ENCODE data around the gene KIAA1755. TPM values are rescaled to one million over a fixed set of nuclear protein-coding genes. Genes with fewer than 3 reads are reported as not detected.
"Not testable (repeated sequence)": the region's sequence is repeated elsewhere in the genome, so short reads cannot be mapped to it uniquely, and the experiment has no call there.

Gene KIAA1755
- total and polyA plus RNA-seq, 3 experiments from 2014 or later, result not detected

- Histone ChIP-seq H3K9me3 (ENCODE audit: low read length) (no peaks in the 10 kb centered on the region), H3K4me1 (ENCODE audit: insufficient read depth, low read length) (no peaks in the 10 kb centered on the region), H3K27ac (ENCODE audit: low read depth, low read length) (no peak overlapping the region), H3K36me3 (ENCODE audit: insufficient read depth, low read length) (no peaks in the 10 kb centered on the region), H3K27me3 (ENCODE audit: insufficient read depth, low read length, poor library complexity, severe bottlenecking) (no peaks in the 10 kb centered on the region), H3K4me3 (ENCODE audit: low read length) (no peak overlapping the region)
- ChIA-PET POLR2A (no interaction called here), CTCF (no interaction called here)
- H3K4me3 Mint-ChIP-seq, result no peak overlapping the region
- peaks cover 19 to 74% of the 10 kb centered on the region in 2 donors for H3K27me3 Mint-ChIP-seq
- peaks cover 4 to 10% (median 5%) of the 10 kb centered on the region in 3 donors for H3K4me1 Mint-ChIP-seq
- H3K9me3 Mint-ChIP-seq, result peaks cover 0 to 2% (median 0%) of the 10 kb centered on the region in 5 donors
- H3K36me3 Mint-ChIP-seq, result no peaks in the 10 kb centered on the region
- H3K27ac Mint-ChIP-seq, result no peak overlapping the region
- DNase-seq, result no peak
These were observed 2.4 kb upstream of the KIAA1755 start for GRCh38 chr20:38262931-38263330.

GRCh38 chr20:38261054-38261390 is 487 bp upstream of the KIAA1755 start:
- no peaks in the 10 kb centered on the region for H3K36me3 Mint-ChIP-seq
- Histone ChIP-seq H3K27me3 (ENCODE audit: insufficient read depth, low read length, poor library complexity, severe bottlenecking) (no peaks in the 10 kb centered on the region), H3K9me3 (ENCODE audit: low read length) (no peaks in the 10 kb centered on the region), H3K27ac (ENCODE audit: low read depth, low read length) (no peak overlapping the region), H3K4me1 (ENCODE audit: insufficient read depth, low read length) (no peaks in the 10 kb centered on the region), H3K4me3 (ENCODE audit: low read length) (no peak overlapping the region), H3K36me3 (ENCODE audit: insufficient read depth, low read length) (no peaks in the 10 kb centered on the region)
- peaks cover 24 to 70% of the 10 kb centered on the region in 2 donors for H3K27me3 Mint-ChIP-seq
- ChIA-PET CTCF (no interaction called here), POLR2A (no interaction called here)
- H3K9me3 Mint-ChIP-seq, result peaks cover 0 to 2% (median 0%) of the 10 kb centered on the region in 5 donors
- H3K4me3 Mint-ChIP-seq, result peak overlapping the region in 1 of 7 donors; percentile 20
- no peak overlapping the region for H3K27ac Mint-ChIP-seq
- H3K4me1 Mint-ChIP-seq, result peaks cover 4 to 10% (median 5%) of the 10 kb centered on the region in 3 donors
- no peak for DNase-seq

- CTCF ChIA-PET, result no interaction called here
- Mint-ChIP-seq H3K4me3 (no peak overlapping the region), H3K27ac (peak overlapping the region in 1 of 8 donors; percentile 1), H3K27me3 (peaks cover 24 to 68% of the 10 kb centered on the region in 2 donors), H3K36me3 (no peaks in the 10 kb centered on the region), H3K9me3 (peaks cover 0 to 2% (median 0%) of the 10 kb centered on the region in 5 donors), H3K4me1 (peaks cover 4 to 10% (median 5%) of the 10 kb centered on the region in 3 donors)
- POLR2A ChIA-PET, result no interaction called here
- DNase-seq, result no peak
- no peaks in the 10 kb centered on the region for H3K9me3 ChIP-seq (ENCODE audit: low read length)
- H3K36me3 ChIP-seq (ENCODE audit: insufficient read depth, low read length), result no peaks in the 10 kb centered on the region
- no peaks in the 10 kb centered on the region for H3K27me3 ChIP-seq (ENCODE audit: insufficient read depth, low read length, poor library complexity, severe bottlenecking)
- no peaks in the 10 kb centered on the region for H3K4me1 ChIP-seq (ENCODE audit: insufficient read depth, low read length)
- H3K27ac ChIP-seq (ENCODE audit: low read depth, low read length), result no peak overlapping the region
- no peak overlapping the region for H3K4me3 ChIP-seq (ENCODE audit: low read length)
These were observed 534 bp downstream of the KIAA1755 start for GRCh38 chr20:38260025-38260377.

DNA sequence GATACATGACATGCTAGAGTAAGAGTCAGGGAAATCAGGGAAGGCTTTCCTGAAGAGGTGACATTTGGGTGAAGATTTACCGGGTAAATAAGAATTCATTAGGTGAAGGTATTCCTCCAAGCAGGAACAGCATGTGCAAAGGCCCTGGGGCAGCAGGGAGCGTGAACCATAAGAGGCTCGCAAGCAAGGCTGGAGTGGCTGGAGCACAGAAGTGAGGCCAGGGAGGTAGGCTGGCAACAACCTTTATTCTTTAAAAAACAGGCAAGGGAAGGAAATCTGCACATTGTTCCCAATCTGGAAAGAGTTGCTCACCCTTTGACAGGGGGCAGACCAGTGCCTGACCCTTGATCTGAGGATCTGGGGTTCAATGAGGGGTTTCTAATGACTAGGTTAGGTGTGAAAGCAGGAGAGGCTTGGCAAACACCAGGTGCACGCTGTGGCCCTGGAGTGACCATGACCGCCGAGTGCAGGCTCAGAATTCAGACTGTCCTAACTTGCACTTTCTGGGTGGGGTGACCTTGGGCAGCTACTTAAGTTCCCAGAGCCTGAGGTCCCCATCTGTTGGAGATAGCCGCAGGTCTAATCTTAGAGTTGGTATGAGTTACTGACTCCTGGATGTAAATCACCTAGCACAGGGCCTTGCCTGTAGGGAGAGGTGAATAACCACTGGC is 1.9 kb downstream of the KIAA1755 start:
- peaks cover 24 to 56% of the 10 kb centered on the region in 2 donors for H3K27me3 Mint-ChIP-seq
- CTCF ChIA-PET, result no interaction called here
- no peak overlapping the region for H3K27ac ChIP-seq (ENCODE audit: low read depth, low read length)

GRCh38 chr20:38256966-38257365 is 3.6 kb downstream of the KIAA1755 start:
- Mint-ChIP-seq H3K36me3 (no peaks in the 10 kb centered on the region), H3K4me3 (no peak overlapping the region), H3K4me1 (peaks cover 4 to 10% (median 5%) of the 10 kb centered on the region in 3 donors), H3K9me3 (peaks cover 0 to 2% (median 0%) of the 10 kb centered on the region in 5 donors), H3K27me3 (peaks cover 30 to 44% of the 10 kb centered on the region in 2 donors), H3K27ac (no peak overlapping the region)
- Histone ChIP-seq H3K9me3 (ENCODE audit: low read length) (no peaks in the 10 kb centered on the region), H3K4me3 (ENCODE audit: low read length) (no peak overlapping the region), H3K4me1 (ENCODE audit: insufficient read depth, low read length) (no peaks in the 10 kb centered on the region), H3K27me3 (ENCODE audit: insufficient read depth, low read length, poor library complexity, severe bottlenecking) (peaks cover 1% of the 10 kb centered on the region), H3K36me3 (ENCODE audit: insufficient read depth, low read length) (no peaks in the 10 kb centered on the region), H3K27ac (ENCODE audit: low read depth, low read length) (no peak overlapping the region)
- DNase-seq, result no peak
- ChIA-PET POLR2A (no interaction called here), CTCF (no interaction called here)

More for the DNA sequence above, 1.9 kb downstream of the KIAA1755 start:
- no peaks in the 10 kb centered on the region for H3K36me3 Mint-ChIP-seq
- Histone ChIP-seq H3K27me3 (ENCODE audit: insufficient read depth, low read length, poor library complexity, severe bottlenecking) (no peaks in the 10 kb centered on the region), H3K4me1 (ENCODE audit: insufficient read depth, low read length) (no peaks in the 10 kb centered on the region), H3K36me3 (ENCODE audit: insufficient read depth, low read length) (no peaks in the 10 kb centered on the region), H3K9me3 (ENCODE audit: low read length) (no peaks in the 10 kb centered on the region), H3K4me3 (ENCODE audit: low read length) (no peak overlapping the region)
- H3K27ac Mint-ChIP-seq, result no peak overlapping the region
- H3K9me3 Mint-ChIP-seq, result peaks cover 0 to 2% (median 0%) of the 10 kb centered on the region in 5 donors
- H3K4me3 Mint-ChIP-seq, result no peak overlapping the region
- H3K4me1 Mint-ChIP-seq, result peaks cover 4 to 10% (median 5%) of the 10 kb centered on the region in 3 donors
- DNase-seq, result no peak
- POLR2A ChIA-PET, result no interaction called here

- H3K4me3 Mint-ChIP-seq, result no peak overlapping the region
- no peaks in the 10 kb centered on the region for H3K9me3 ChIP-seq (ENCODE audit: low read length)
- POLR2A ChIA-PET, result no interaction called here
- peaks cover 0 to 1% (median 0%) of the 10 kb centered on the region in 5 donors for H3K9me3 Mint-ChIP-seq
- H3K27ac Mint-ChIP-seq, result no peak overlapping the region
- peaks cover 2 to 7% (median 2%) of the 10 kb centered on the region in 3 donors for H3K4me1 Mint-ChIP-seq
- no peaks in the 10 kb centered on the region for H3K36me3 ChIP-seq (ENCODE audit: insufficient read depth, low read length)
- no peaks in the 10 kb centered on the region for H3K36me3 Mint-ChIP-seq
- peaks cover 27 to 38% of the 10 kb centered on the region in 2 donors for H3K27me3 Mint-ChIP-seq
- no peak overlapping the region for H3K4me3 ChIP-seq (ENCODE audit: low read length)
- no peak for DNase-seq
- H3K4me1 ChIP-seq (ENCODE audit: insufficient read depth, low read length), result no peaks in the 10 kb centered on the region
- H3K27me3 ChIP-seq (ENCODE audit: insufficient read depth, low read length, poor library complexity, severe bottlenecking), result peaks cover 4% of the 10 kb centered on the region
- H3K27ac ChIP-seq (ENCODE audit: low read depth, low read length), result no peak overlapping the region
- CTCF ChIA-PET, result interaction anchor here (1.0 kb wide), 1 partner anchor 34 kb away, joined by 3 read pairs; no protein-coding TSS in a partner anchor
These were observed 4.5 kb downstream of the KIAA1755 start for GRCh38 chr20:38256021-38256420.

DNA sequence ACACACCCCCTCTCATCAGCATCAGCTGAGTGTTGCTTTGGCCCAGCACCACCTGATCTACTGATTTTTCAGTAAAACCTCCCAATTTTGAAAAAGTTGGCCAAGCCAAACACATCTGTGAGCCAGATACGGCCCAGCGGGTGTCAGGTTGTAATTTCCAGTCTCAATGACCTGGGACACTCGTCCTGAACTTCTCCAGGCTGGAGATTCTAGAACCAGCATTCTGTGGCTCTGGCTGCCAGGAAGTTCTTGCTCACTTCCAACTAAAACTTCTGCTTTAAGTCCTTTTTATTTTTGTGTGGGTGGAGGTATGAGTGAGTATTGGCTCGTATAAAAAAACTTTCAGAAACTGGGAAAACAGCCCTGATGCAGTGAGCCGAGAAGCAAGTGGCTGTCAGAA is 5.1 kb downstream of the KIAA1755 start:
- ChIA-PET POLR2A (no interaction called here), CTCF (no interaction called here)
- peaks cover 25 to 33% of the 10 kb centered on the region in 2 donors for H3K27me3 Mint-ChIP-seq
- peaks cover 0 to 4% (median 0%) of the 10 kb centered on the region in 3 donors for H3K4me1 Mint-ChIP-seq
- no peaks in the 10 kb centered on the region for H3K4me1 ChIP-seq (ENCODE audit: insufficient read depth, low read length)
- no peak overlapping the region for H3K27ac Mint-ChIP-seq
- H3K27me3 ChIP-seq (ENCODE audit: insufficient read depth, low read length, poor library complexity, severe bottlenecking), result peaks cover 4% of the 10 kb centered on the region
- DNase-seq, result no peak
- no peaks in the 10 kb centered on the region for H3K36me3 Mint-ChIP-seq
- H3K36me3 ChIP-seq (ENCODE audit: insufficient read depth, low read length), result no peaks in the 10 kb centered on the region
- H3K9me3 ChIP-seq (ENCODE audit: low read length), result no peaks in the 10 kb centered on the region
- no peak overlapping the region for H3K4me3 Mint-ChIP-seq
- no peak overlapping the region for H3K27ac ChIP-seq (ENCODE audit: low read depth, low read length)
- no peak overlapping the region for H3K4me3 ChIP-seq (ENCODE audit: low read length)
- no peaks in the 10 kb centered on the region for H3K9me3 Mint-ChIP-seq

DNA sequence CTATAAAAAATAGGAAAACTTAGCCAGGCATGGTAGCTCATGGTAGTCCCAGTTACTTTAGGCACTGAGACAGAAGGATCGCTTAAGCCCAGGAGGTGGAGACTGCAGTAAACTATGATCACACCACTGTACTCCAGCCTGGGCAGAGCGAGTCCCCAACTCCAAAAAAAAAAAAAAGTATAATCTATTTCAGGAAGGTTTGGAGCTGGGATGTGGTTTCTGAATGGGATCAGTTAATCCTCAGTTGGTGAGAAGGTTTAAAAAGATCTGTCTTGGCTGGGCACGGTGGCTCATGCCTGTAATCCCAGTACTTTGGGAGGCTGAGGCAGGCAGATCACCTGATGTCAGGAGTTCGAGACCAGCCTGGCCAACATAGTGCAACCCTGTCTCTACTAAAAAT is 5.9 kb downstream of the KIAA1755 start:
- H3K9me3 ChIP-seq (ENCODE audit: low read length); H3K9me3 Mint-ChIP-seq; H3K4me3 Mint-ChIP-seq; H3K4me3 ChIP-seq (ENCODE audit: low read length); POLR2A ChIA-PET; DNase-seq; H3K4me1 Mint-ChIP-seq; H3K27ac ChIP-seq (ENCODE audit: low read depth, low read length); H3K4me1 ChIP-seq (ENCODE audit: insufficient read depth, low read length); H3K36me3 ChIP-seq (ENCODE audit: insufficient read depth, low read length); H3K27me3 ChIP-seq (ENCODE audit: insufficient read depth, low read length, poor library complexity, severe bottlenecking); H3K36me3 Mint-ChIP-seq; H3K27ac Mint-ChIP-seq: not testable (repeated sequence)
- CTCF ChIA-PET, result interaction anchor here (2.1 kb wide), 1 partner anchor 33 kb away, joined by 5 read pairs; no protein-coding TSS in a partner anchor
- peaks cover 22 to 26% of the 10 kb centered on the region in 2 donors for H3K27me3 Mint-ChIP-seq

Measured in CD8-positive, alpha-beta memory T cell (primary cell).